Keratinocyte (primary cell): ENCODE results near the gene FLT3.

Experiments
- EZH2 ChIP-seq: IDR thresholded peaks from one replicate; pipeline ENCODE4 v1.6.1; 2012; ENCODE audit warnings: inconsistent platforms, mild to moderate bottlenecking, low read length, moderate library complexity
- TF ChIP-seq, protein P1 (sequence below), 3 experiments: IDR thresholded peaks in 1 of 3; conservative IDR thresholded peaks in 1 of 3; optimal IDR thresholded peaks in 1 of 3; 2 replicates in 2 of 3; 3 replicates in 1 of 3; pipeline versions ENCODE3 to v1.5.1; 2011; ENCODE audit warnings: low read length in 3 of 3, mild to moderate bottlenecking in 3 of 3, moderate library complexity in 2 of 3, control low read depth in 1 of 3, inconsistent platforms in 1 of 3; ENCODE audit not compliant: insufficient read depth in 2 of 3; ENCODE audit errors: extremely low read depth in 1 of 3

DNA sequence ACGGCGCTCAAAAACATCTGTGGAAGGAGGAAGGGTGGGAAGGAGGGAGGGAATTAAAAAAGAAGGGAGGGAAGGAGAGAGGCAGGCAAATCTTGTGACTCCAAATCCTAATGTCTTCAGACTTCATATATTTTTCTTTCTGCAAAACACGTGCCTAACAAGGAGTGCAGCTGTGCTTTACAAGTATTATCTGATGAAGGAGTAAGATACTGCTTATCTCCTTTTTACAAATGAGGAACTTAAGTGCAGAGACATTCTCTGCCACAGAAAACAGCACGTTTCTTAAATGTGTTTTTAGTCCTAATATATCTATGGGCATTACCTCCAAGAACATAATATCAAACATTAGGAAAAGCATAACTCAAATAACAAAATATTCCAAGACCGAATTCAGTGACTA is 6.5 kb downstream of the FLT3 start:
- TF ChIP-seq, protein P1, sequence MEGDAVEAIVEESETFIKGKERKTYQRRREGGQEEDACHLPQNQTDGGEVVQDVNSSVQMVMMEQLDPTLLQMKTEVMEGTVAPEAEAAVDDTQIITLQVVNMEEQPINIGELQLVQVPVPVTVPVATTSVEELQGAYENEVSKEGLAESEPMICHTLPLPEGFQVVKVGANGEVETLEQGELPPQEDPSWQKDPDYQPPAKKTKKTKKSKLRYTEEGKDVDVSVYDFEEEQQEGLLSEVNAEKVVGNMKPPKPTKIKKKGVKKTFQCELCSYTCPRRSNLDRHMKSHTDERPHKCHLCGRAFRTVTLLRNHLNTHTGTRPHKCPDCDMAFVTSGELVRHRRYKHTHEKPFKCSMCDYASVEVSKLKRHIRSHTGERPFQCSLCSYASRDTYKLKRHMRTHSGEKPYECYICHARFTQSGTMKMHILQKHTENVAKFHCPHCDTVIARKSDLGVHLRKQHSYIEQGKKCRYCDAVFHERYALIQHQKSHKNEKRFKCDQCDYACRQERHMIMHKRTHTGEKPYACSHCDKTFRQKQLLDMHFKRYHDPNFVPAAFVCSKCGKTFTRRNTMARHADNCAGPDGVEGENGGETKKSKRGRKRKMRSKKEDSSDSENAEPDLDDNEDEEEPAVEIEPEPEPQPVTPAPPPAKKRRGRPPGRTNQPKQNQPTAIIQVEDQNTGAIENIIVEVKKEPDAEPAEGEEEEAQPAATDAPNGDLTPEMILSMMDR (optimal IDR thresholded peaks at IDR 0.05 in 1 of 3, IDR thresholded peaks at IDR 0.05 in 1 of 3, conservative IDR thresholded peaks at IDR 0.05 in 1 of 3; ENCODE audit: extremely low read depth in 1 of 3, insufficient read depth in 2 of 3, low read length in 3 of 3): no peak
- no peak for TF ChIP-seq EZH2
